Effector CD8-positive, alpha-beta T cell (primary cell): ENCODE data around the gene MAGOHB.
"Not testable (repeated sequence)": the region's sequence is repeated elsewhere in the genome, so short reads cannot be mapped to it uniquely, and the experiment has no call there.

Experiments
- DNase-seq: peaks from one replicate; lab custom pipeline; 2025; lab: John Stamatoyannopoulos, UW
- total RNA-seq, 4 experiments: gene quantifications; one replicate each; lab custom pipeline; 2026; lab: John Stamatoyannopoulos, UW

MAGOHB gene
- 17.5 to 28.5 (median 22.7) reads per million in 4 experiments for total RNA-seq

- peak; percentile 98 for DNase-seq
Measured at GRCh38 chr12:10613349-10614055, at the start of gene MAGOHB. TSS of gene MAGOHB (minus strand) at chr12:10613609. CDS start at chr12:10613532, 77 bp downstream.

GRCh38 chr12:10661338-10661737, 47.9 kb upstream of the MAGOHB start:
- DNase-seq: no peak

- no peak for DNase-seq
Measured at GRCh38 chr12:10654003-10654402, 40.6 kb upstream of the MAGOHB start.

GRCh38 chr12:10652192-10652591, 38.8 kb upstream of the MAGOHB start:
- no peak for DNase-seq

- not testable (repeated sequence) for DNase-seq
Measured at GRCh38 chr12:10646576-10646975, 33.2 kb upstream of the MAGOHB start.

GRCh38 chr12:10645910-10646309, 32.5 kb upstream of the MAGOHB start:
- DNase-seq: no peak

- no peak for DNase-seq
Measured at GRCh38 chr12:10641735-10642500, 28.5 kb upstream of the MAGOHB start.

- no peak for DNase-seq
Measured at GRCh38 chr12:10638728-10639127, 25.3 kb upstream of the MAGOHB start.

- no peak for DNase-seq
Measured at GRCh38 chr12:10636611-10637010, 23.2 kb upstream of the MAGOHB start.

- DNase-seq: no peak
Measured at GRCh38 chr12:10636124-10636523, 22.7 kb upstream of the MAGOHB start.

- DNase-seq: no peak
Measured at GRCh38 chr12:10635306-10635705, 21.9 kb upstream of the MAGOHB start.

GRCh38 chr12:10634427-10634826, 21.0 kb upstream of the MAGOHB start:
- no peak for DNase-seq

GRCh38 chr12:10633541-10633940, 20.1 kb upstream of the MAGOHB start:
- DNase-seq: no peak

- no peak for DNase-seq
Measured at GRCh38 chr12:10632226-10632625, 18.8 kb upstream of the MAGOHB start.

GRCh38 chr12:10624605-10625004, 11.2 kb upstream of the MAGOHB start:
- no peak for DNase-seq

- DNase-seq: no peak
Measured at GRCh38 chr12:10623131-10623530, 9.7 kb upstream of the MAGOHB start.

- no peak for DNase-seq
Measured at GRCh38 chr12:10621278-10621677, 7.9 kb upstream of the MAGOHB start.

- DNase-seq: no peak
Measured at GRCh38 chr12:10620078-10620779, 6.8 kb upstream of the MAGOHB start.

- DNase-seq: no peak
Measured at GRCh38 chr12:10618338-10618987, 5.1 kb upstream of the MAGOHB start.

- DNase-seq: no peak
Measured at GRCh38 chr12:10617863-10618262, 4.5 kb upstream of the MAGOHB start.

- no peak for DNase-seq
Measured at GRCh38 chr12:10615532-10615931, 2.1 kb upstream of the MAGOHB start.

GRCh38 chr12:10614056-10614370, 604 bp upstream of the MAGOHB start:
- no peak for DNase-seq
